ENCODE results near the gene NIM1K. TPM values are rescaled to one million over a fixed set of nuclear protein-coding genes. Genes with fewer than 3 reads are reported as not detected.

NIM1K gene
- polyA plus RNA-seq, 1 experiment: 1.3 TPM

DNA sequence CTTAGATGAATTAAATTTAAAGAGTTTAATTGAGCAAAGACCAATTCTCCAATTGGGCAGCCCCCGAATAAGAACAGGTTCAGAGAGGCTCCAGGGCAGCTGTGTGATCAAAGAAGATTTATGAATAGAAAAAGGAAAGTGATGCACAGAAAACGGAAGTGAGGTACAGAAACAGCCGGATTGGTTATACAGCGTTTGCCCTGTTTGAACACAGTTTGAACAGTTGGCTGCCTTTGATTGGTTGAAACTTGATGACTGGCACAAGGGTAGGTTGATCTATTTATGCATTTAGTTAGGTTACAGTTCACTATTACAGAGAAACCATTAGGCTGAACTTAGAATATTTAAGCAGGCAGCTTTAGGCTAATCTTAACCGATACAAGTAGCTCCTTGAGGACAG is 29.5 kb downstream of the NIM1K start:
- TF ChIP-seq, protein P1, sequence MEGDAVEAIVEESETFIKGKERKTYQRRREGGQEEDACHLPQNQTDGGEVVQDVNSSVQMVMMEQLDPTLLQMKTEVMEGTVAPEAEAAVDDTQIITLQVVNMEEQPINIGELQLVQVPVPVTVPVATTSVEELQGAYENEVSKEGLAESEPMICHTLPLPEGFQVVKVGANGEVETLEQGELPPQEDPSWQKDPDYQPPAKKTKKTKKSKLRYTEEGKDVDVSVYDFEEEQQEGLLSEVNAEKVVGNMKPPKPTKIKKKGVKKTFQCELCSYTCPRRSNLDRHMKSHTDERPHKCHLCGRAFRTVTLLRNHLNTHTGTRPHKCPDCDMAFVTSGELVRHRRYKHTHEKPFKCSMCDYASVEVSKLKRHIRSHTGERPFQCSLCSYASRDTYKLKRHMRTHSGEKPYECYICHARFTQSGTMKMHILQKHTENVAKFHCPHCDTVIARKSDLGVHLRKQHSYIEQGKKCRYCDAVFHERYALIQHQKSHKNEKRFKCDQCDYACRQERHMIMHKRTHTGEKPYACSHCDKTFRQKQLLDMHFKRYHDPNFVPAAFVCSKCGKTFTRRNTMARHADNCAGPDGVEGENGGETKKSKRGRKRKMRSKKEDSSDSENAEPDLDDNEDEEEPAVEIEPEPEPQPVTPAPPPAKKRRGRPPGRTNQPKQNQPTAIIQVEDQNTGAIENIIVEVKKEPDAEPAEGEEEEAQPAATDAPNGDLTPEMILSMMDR (IDR thresholded peaks at IDR 0.05; ENCODE audit: insufficient read depth, low read depth, low read length): no peak
- ChIA-PET POLR2A (no interaction called here), CTCF (interaction anchor here (1.6 kb wide), 1 partner anchor 9 kb away, joined by 6 read pairs; no protein-coding TSS in a partner anchor)
- DNase-seq (ENCODE audit: low read depth): no peak
- H3K27me3 ChIP-seq (ENCODE audit: control insufficient read depth, insufficient read depth, low read length): no peaks in the 10 kb centered on the region
- H3K36me3 ChIP-seq (ENCODE audit: control insufficient read depth, insufficient read depth, low read length): no peaks in the 10 kb centered on the region
- H3K4me3 ChIP-seq (ENCODE audit: low read depth, low read length): no peak overlapping the region

DNA sequence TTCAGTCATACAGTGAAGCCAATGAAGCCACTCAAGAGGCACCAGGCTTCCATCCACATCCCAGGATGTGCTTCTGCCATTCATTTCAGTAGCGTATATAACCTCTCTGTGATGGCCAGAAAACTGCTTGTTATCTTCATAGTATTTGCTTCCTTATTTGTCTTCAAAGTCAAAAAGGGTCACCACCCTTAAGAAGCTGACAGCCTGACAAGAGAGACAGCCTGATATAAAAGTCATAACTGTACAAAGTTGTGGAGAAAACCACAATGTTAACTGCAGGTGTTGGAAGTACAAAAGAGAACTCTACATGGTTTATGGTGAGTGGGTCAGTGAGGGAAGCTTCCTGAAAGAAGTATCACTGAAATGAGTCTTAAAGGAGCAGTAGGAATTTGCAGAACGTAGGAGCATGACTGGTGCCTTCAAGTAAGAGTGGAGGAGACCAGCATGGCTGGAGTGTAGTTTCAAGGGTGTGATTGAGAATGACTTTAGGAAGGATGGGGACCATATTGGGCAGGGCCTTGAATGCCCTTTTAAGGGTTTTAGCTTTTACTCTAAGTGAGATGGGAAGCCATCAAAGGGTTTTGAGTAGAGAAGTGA is 33.7 kb downstream of the NIM1K start:
- no peak for DNase-seq (ENCODE audit: low read depth)
- ChIA-PET CTCF (interaction anchor here (1.0 to 5.1 kb wide), 5 partner anchors 7 to 164 kb away, joined by 3 to 26 read pairs (median 7); no protein-coding TSS in a partner anchor), POLR2A (no interaction called here)
- TF ChIP-seq, protein P1 (IDR thresholded peaks at IDR 0.05; ENCODE audit: insufficient read depth, low read depth, low read length): no peak
- H3K27me3 ChIP-seq (ENCODE audit: control insufficient read depth, insufficient read depth, low read length): no peaks in the 10 kb centered on the region
- H3K36me3 ChIP-seq (ENCODE audit: control insufficient read depth, insufficient read depth, low read length): no peaks in the 10 kb centered on the region
- no peak overlapping the region for H3K4me3 ChIP-seq (ENCODE audit: low read depth, low read length)

DNA sequence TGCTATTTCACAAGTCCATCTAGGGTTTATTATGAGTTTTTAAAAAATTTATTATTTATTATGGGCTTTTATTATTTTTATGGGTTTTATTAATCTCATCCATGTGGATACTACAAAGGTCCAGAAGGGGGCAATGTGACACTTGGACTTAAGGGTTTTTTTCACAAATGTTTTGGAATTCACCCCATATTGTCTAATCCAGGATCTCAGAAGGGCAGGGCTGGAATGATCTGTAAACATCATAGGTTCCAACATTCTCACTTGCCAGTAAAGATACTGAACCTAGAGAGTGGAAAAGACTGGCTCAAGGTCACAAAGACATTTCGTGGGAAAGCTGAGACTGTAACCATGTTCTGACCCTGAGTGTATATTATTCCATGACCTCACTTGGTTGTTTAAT is 35.6 kb downstream of the NIM1K start:
- Histone ChIP-seq H3K36me3 (ENCODE audit: control insufficient read depth, insufficient read depth, low read length) (no peaks in the 10 kb centered on the region), H3K4me3 (ENCODE audit: low read depth, low read length) (no peak overlapping the region), H3K27me3 (ENCODE audit: control insufficient read depth, insufficient read depth, low read length) (no peaks in the 10 kb centered on the region)
- no peak for DNase-seq (ENCODE audit: low read depth)
- POLR2A ChIA-PET: no interaction called here
- CTCF ChIA-PET: interaction anchor here (0.6 to 5.1 kb wide), 6 partner anchors 11 to 162 kb away, joined by 3 to 26 read pairs (median 4); no protein-coding TSS in a partner anchor
- TF ChIP-seq, protein P1 (IDR thresholded peaks at IDR 0.05; ENCODE audit: insufficient read depth, low read depth, low read length): peak; percentile 52

DNA sequence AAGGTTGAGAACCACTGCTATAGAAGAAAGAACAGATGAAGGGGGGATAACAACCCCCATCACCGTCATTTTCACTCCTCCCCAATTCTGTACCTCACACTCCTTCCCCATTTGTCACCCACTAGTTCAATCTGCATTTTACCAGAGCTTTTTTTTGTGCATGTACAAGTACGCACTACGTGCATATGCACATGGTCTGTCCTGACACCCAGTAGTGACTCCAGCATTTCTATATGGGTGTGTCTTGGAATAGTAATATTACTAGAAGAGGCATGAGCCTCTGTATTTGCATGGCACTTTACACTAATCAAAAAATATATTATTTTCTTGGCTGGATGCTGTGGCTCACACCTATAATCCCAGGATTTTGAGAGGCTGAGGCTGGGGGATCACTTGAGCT is 38.7 kb downstream of the NIM1K start:
- Histone ChIP-seq H3K27me3 (ENCODE audit: control insufficient read depth, insufficient read depth, low read length) (no peaks in the 10 kb centered on the region), H3K4me3 (ENCODE audit: low read depth, low read length) (no peak overlapping the region), H3K36me3 (ENCODE audit: control insufficient read depth, insufficient read depth, low read length) (no peaks in the 10 kb centered on the region)
- POLR2A ChIA-PET: no interaction called here
- CTCF ChIA-PET: interaction anchor here (0.6 to 2.2 kb wide), 5 partner anchors 9 to 159 kb away, joined by 3 to 8 read pairs (median 3); no protein-coding TSS in a partner anchor
- TF ChIP-seq, protein P1 (IDR thresholded peaks at IDR 0.05; ENCODE audit: insufficient read depth, low read depth, low read length): no peak
- no peak for DNase-seq (ENCODE audit: low read depth)

DNA sequence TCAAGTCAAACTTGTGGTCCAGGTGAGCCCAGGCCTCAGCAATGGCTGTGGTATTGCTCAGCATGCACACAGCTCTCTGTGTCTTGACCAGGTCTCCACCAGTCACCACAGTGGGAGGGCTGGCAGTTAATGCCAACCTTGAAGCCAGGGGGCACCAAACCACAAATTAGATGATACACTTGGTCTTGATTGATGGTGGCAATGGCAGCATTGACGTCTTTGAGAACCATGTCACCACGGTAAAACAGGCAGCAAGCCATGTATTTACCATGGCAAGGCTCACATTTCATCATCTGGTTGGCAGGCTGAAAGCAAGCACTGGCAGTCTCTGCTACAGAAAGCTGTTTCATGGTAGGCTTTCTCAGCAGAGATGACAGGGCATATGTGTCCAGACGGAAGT is 40.0 kb downstream of the NIM1K start:
- ChIA-PET CTCF (interaction anchor here (0.9 to 2.2 kb wide), 4 partner anchors 8 to 158 kb away, joined by 3 to 8 read pairs (median 3); no protein-coding TSS in a partner anchor), POLR2A (no interaction called here)
- Histone ChIP-seq H3K4me3 (ENCODE audit: low read depth, low read length) (no peak overlapping the region), H3K36me3 (ENCODE audit: control insufficient read depth, insufficient read depth, low read length) (no peaks in the 10 kb centered on the region), H3K27me3 (ENCODE audit: control insufficient read depth, insufficient read depth, low read length) (no peaks in the 10 kb centered on the region)
- DNase-seq (ENCODE audit: low read depth): no peak
- TF ChIP-seq, protein P1 (IDR thresholded peaks at IDR 0.05; ENCODE audit: insufficient read depth, low read depth, low read length): no peak
